Measurements from ENCODE around the gene SLC13A3. TPM values are rescaled to one million over a fixed set of nuclear protein-coding genes. Genes with fewer than 3 reads are reported as not detected.

The SLC13A3 gene
- total and polyA plus RNA-seq, 2 donors (not counting 3 experiments of a cell fraction or from before 2014, with no cell fraction given), result 0.11 to 0.40 TPM

- H3K4me2 ChIP-seq (ENCODE audit: insufficient read depth, low read length), result no peak overlapping the region
- no peaks in the 10 kb centered on the region for H3K36me3 ChIP-seq (ENCODE audit: control insufficient read depth in 2 of 2, extremely low read depth in 1 of 2, insufficient read depth in 2 of 2, low read length in 2 of 2)
- TF ChIP-seq JUN (IDR thresholded peaks at IDR 0.05; ENCODE audit: borderline replicate concordance, insufficient read depth, insufficient read length, low read depth), result no peak
- no peak for TF ChIP-seq GATA2 (IDR thresholded peaks at IDR 0.05; ENCODE audit: insufficient read depth, insufficient read length, low read depth, low read length)
- TF ChIP-seq, protein P1, sequence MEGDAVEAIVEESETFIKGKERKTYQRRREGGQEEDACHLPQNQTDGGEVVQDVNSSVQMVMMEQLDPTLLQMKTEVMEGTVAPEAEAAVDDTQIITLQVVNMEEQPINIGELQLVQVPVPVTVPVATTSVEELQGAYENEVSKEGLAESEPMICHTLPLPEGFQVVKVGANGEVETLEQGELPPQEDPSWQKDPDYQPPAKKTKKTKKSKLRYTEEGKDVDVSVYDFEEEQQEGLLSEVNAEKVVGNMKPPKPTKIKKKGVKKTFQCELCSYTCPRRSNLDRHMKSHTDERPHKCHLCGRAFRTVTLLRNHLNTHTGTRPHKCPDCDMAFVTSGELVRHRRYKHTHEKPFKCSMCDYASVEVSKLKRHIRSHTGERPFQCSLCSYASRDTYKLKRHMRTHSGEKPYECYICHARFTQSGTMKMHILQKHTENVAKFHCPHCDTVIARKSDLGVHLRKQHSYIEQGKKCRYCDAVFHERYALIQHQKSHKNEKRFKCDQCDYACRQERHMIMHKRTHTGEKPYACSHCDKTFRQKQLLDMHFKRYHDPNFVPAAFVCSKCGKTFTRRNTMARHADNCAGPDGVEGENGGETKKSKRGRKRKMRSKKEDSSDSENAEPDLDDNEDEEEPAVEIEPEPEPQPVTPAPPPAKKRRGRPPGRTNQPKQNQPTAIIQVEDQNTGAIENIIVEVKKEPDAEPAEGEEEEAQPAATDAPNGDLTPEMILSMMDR (IDR thresholded peaks at IDR 0.05; ENCODE audit: extremely low read depth in 1 of 2, insufficient read depth in 1 of 2, low read depth in 1 of 2, low read length in 2 of 2), result no peak
- no peak for TF ChIP-seq POLR2A (IDR thresholded peaks at IDR 0.05; ENCODE audit: low read depth, low read length)
- TF ChIP-seq POLR2AphosphoS5 (IDR thresholded peaks at IDR 0.05; ENCODE audit: insufficient read depth, low read depth, low read length), result no peak
- TF ChIP-seq EZH2 (IDR thresholded peaks at IDR 0.05; ENCODE audit: borderline replicate concordance, low read depth, low read length, severe bottlenecking), result no peak
- TF ChIP-seq MYC (IDR thresholded peaks at IDR 0.05; ENCODE audit: low read depth, low read length), result no peak
- TF ChIP-seq, protein P2, sequence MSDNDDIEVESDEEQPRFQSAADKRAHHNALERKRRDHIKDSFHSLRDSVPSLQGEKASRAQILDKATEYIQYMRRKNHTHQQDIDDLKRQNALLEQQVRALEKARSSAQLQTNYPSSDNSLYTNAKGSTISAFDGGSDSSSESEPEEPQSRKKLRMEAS (IDR thresholded peaks at IDR 0.05; ENCODE audit: insufficient read depth, insufficient read length), result no peak
- no peak overlapping the region for H3K27ac ChIP-seq (ENCODE audit: insufficient read depth, low read depth, low read length)
- H3K9me1 ChIP-seq (replicated peaks; ENCODE audit: control insufficient read depth, extremely low read depth, insufficient read depth, low read length), result no peaks in the 10 kb centered on the region
- H2AFZ ChIP-seq (ENCODE audit: low read depth, low read length), result no peak overlapping the region
- H4K20me1 ChIP-seq (replicated peaks; ENCODE audit: control insufficient read depth, extremely low read depth, insufficient read depth, low read length), result no peaks in the 10 kb centered on the region
- H3K27me3 ChIP-seq (ENCODE audit: control insufficient read depth in 2 of 2, insufficient read depth in 2 of 2, low read length in 2 of 2), result peaks cover 3 to 9% of the 10 kb centered on the region in 2 experiments
- H3K9ac ChIP-seq (replicated peaks; ENCODE audit: extremely low read depth, insufficient read depth, low read length), result no peak overlapping the region
- H3K9me3 ChIP-seq (replicated peaks; ENCODE audit: control insufficient read depth, insufficient read depth, low read length), result no peaks in the 10 kb centered on the region
- ChIA-PET POLR2A (no interaction called here), CTCF (no interaction called here)
- dilution Hi-C loops (cut with MboI; ENCODE audit: extremely low pct_ligation_motif_present, low sequenced_read_pairs) (no loop called here), intact Hi-C loops (cut with micrococcal nuclease) (no loop called here)
- DNase-seq (ENCODE audit: low read depth, low spot score), result no peak
- BruUV-seq (replicated peaks), result no TSS peak
- no peaks in the 10 kb centered on the region for H3K79me2 ChIP-seq (ENCODE audit: control insufficient read depth, insufficient read depth, low read length)
- no peaks in the 10 kb centered on the region for H3K4me1 ChIP-seq (ENCODE audit: control insufficient read depth, extremely low read depth, insufficient read depth, low read length)
- no peak for FAIRE-seq
- H3K4me3 ChIP-seq (replicated peaks in 1 of 3; ENCODE audit: insufficient read depth in 1 of 3, low read depth in 1 of 3, low read length in 3 of 3), result no peak overlapping the region
These were observed 141.7 kb downstream of the SLC13A3 start for GRCh38 chr20:46509523-46509922.

Other genes starting within 250 kb of the SLC13A3 start
- 42.1 and 43.5 TPM in 2 replicates for gene ELMO2, start 244.8 kb downstream of the SLC13A3 start, total RNA-seq
- 35.1 and 38.0 TPM in 2 replicates for gene ELMO2, start 244.8 kb downstream of the SLC13A3 start, polyA plus RNA-seq
- gene ZNF334, start 137.9 kb downstream of the SLC13A3 start, total RNA-seq, result 0.30 and 1.6 TPM in 2 replicates
- 0.03 and 0.08 TPM in 2 replicates for gene ZNF334, start 137.9 kb downstream of the SLC13A3 start, polyA plus RNA-seq
- not detected in 2 replicates for gene OCSTAMP, start 100.8 kb downstream of the SLC13A3 start, total RNA-seq
- gene OCSTAMP, start 100.8 kb downstream of the SLC13A3 start, polyA plus RNA-seq, result not detected in 2 replicates
- gene TP53RK, start 38.0 kb upstream of the SLC13A3 start, total RNA-seq, result 11.8 and 13.1 TPM in 2 replicates
- gene TP53RK, start 38.0 kb upstream of the SLC13A3 start, polyA plus RNA-seq, result 7.0 and 7.4 TPM in 2 replicates
- 11.1 and 11.2 TPM in 2 replicates for gene SLC2A10, start 58.2 kb upstream of the SLC13A3 start, total RNA-seq
- gene SLC2A10, start 58.2 kb upstream of the SLC13A3 start, polyA plus RNA-seq, result 13.6 and 14.9 TPM in 2 replicates
- gene EYA2, start 243.4 kb upstream of the SLC13A3 start, total RNA-seq, result not detected in 2 replicates
- not detected in 2 replicates for gene EYA2, start 243.4 kb upstream of the SLC13A3 start, polyA plus RNA-seq